Left kidney (tissue), 2 donors: ENCODE results near the gene TAPBP. TPM values are rescaled to one million over a fixed set of nuclear protein-coding genes. Genes with fewer than 3 reads are reported as not detected.
"Not testable (repeated sequence)": the region's sequence is repeated elsewhere in the genome, so short reads cannot be mapped to it uniquely, and the experiment has no call there.

Experiments
- DNase-seq: peaks from one replicate; pipeline ENCODE4 v3.0.0-alpha.2; 2013
- polyA plus RNA-seq: library from polyadenylated mRNA; unstranded; fragments of 120-200 nt; gene quantifications from one replicate; pipeline ENCODE4 v1.2.1, GENCODE V29; 2013; ENCODE audit not compliant: insufficient read length

TAPBP gene
- polyA plus RNA-seq, 1 donor: 37.6 TPM

DNA sequence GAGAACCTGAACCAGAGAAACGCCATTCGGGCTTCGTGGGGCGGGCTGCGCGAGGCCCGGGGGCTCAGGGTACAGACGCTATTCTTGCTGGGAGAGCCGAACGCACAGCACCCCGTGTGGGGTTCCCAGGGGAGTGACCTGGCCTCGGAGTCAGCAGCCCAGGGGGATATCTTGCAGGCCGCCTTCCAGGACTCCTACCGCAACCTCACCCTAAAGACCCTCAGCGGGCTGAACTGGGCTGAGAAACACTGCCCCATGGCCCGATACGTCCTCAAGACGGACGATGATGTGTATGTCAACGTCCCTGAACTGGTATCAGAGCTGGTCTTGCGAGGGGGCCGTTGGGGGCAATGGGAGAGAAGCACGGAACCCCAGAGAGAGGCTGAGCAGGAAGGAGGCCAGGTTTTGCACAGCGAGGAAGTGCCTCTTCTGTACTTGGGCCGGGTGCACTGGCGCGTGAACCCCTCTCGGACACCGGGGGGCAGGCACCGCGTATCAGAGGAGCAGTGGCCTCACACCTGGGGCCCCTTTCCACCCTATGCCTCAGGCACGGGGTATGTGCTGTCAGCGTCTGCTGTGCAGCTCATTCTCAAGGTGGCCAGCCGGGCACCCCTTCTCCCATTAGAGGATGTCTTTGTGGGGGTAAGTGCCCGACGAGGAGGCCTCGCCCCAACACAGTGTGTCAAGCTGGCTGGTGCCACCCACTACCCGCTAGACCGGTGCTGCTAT lies 36.1 kb downstream of the TAPBP start:
- no peak for DNase-seq

DNA sequence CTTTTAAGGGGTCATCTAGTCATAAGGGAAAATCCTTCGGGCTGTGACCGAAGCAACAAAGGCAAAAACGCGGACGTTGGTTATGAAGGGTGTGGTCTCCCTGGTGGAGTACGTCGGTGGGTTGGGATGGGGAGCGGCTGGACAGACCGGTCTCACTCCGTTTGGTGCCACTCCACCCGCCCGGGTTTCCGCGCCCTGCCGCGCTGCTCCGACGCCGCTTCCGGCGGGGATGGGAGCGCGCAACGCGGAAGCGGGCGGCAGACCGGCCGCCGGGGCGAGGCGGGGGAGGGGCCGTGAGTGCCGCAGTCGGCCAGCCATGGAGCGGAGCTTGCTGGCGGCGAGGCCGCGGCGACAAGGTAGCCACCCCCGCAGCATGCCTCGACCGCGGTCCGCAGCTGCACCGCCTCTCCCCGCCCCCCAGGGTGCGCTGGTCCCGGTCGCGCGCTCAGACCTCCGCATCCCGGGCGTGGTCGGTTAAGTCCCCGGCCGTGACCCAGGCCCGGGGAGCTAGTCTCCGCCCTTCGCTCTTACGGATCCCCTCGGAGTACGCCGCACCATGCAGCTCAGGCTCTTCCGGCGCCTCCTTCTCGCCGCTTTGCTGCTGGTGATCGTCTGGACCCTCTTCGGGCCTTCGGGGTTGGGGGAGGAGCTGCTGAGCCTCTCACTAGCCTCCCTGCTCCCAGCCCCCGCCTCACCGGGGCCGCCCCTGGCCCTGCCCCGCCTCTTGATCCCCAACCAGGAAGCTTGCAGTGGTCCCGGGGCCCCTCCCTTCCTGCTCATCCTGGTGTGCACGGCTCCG lies 36.8 kb downstream of the TAPBP start, which contains the start of gene B3GALT4:
Gene B3GALT4, plus strand, starts transcription at position 260 of the 799 bp plus-strand sequence. Its CDS starts 297 bp downstream, at position 557.
- peak; percentile 68 for DNase-seq

DNA sequence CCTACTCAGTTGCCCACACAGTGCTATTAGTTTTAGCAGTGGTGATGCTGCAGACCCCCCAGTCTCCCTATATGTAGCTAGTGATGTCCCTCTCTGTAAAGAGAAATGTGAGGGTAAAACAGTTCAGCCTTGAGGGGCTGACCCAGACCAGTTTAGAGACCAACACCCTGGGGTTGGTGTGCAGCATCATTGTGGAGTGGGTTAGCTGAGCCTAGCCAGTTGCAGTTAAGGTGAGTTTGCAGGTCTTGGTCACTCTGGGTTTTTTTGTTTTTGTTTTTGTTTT lies 37.4 kb downstream of the TAPBP start:
- DNase-seq: no peak

DNA sequence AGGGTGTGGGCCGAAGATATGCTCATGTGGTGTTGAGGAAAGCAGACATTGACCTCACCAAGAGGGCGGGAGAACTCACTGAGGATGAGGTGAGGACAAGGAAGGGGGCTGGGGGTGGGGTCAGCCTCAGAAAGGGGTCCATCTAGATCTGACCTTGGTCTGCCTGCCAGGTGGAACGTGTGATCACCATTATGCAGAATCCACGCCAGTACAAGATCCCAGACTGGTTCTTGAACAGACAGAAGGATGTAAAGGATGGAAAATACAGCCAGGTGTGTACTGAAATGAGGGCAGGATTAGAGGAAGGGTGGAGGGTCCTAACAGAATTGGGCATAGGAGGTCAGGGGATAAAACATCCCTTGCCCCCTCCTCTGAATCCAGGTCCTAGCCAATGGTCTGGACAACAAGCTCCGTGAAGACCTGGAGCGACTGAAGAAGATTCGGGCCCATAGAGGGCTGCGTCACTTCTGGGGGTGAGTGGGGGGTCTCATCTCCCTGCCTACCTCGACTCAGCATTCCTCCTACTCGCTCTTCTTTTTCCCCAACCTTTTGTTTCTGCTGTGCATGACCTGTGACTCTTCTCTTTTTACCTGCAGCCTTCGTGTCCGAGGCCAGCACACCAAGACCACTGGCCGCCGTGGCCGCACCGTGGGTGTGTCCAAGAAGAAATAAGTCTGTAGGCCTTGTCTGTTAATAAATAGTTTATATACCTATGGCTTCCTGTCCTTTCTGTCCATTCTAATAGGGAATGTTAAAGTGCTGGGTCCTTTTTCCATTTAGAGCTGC lies 37.9 kb downstream of the TAPBP start:
- DNase-seq: not testable (repeated sequence)

DNA sequence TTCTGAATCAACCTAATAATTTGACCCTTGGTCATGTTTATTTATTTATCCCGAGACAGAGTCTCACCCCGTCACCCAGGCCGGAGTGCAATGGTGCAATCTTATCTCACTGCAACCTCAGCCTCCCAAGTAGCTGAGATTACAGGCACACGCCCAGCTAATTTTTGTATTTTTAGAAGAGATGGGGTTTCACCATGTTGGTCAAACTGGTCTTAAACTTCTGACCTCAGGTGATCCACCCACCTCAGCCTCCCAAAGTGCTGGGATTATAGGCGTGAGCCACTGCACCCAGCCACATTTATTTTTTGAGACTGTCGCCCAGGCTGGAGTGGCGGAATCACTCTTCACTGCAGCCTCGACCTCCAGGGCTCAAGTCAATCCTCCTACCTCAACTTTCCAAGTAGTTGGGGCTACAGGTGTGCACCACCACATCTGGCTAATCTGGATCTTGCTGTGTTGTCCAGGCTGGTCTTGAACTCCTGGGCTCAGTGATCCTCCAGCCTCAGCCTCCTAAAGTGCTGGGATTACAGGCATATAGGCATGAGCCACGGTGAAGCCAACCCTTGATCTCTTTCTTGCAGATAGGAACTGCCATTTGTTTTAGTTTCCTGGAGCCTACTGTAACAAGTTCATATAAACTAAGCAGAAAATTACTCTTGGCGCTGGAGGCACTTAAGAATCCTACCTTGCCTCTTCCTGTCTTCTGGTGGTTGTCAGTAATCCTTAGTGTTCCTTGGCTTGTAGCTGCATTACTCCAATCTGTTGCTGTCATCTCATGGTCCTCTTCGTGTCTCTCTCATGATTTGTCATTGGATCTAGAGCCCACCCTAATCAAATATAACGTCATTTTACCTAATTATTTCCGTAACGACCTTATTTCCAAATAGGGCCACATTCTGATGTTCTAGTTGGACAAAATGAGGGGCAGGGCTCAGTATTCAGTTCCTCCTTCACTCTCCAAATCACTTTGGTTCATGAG lies 39.7 kb downstream of the TAPBP start:
- DNase-seq: no peak

DNA sequence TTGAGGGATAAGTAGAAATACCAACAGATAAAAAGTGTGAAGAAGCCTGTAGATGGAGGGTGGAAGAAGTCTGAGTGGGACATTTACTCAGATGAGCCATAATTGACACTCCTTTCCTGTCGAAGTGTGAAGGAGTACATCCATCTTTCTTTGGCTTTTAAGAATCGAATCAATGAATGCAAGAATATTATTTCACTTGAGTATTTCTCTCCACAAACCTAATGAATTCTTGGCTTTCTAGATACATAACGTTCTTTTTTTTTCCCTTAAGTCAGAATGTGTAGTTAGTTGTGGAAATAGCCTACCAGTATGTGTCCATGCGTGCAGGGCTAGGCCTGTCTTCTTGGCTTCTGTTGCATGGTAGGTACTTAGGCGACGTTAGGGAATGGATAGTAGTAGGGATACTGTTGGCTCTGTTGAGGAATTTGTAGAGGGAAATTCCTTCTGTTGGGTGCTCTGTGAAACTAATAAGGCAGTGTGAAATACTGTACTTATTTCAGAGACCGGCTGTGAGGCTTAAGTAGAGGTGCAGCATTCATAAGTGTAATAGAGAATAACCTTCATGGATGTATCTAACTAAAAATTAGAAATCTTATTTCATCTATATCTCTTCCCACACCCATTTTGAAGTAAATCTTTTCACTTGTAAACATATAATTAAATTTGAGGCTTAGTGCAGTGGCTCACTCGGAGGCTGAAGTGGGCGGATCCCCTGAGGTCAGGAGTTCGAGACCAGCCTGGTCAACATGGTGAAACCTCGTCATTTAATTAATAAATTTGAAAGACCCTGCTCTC lies 40.6 kb downstream of the TAPBP start:
- DNase-seq: no peak

DNA sequence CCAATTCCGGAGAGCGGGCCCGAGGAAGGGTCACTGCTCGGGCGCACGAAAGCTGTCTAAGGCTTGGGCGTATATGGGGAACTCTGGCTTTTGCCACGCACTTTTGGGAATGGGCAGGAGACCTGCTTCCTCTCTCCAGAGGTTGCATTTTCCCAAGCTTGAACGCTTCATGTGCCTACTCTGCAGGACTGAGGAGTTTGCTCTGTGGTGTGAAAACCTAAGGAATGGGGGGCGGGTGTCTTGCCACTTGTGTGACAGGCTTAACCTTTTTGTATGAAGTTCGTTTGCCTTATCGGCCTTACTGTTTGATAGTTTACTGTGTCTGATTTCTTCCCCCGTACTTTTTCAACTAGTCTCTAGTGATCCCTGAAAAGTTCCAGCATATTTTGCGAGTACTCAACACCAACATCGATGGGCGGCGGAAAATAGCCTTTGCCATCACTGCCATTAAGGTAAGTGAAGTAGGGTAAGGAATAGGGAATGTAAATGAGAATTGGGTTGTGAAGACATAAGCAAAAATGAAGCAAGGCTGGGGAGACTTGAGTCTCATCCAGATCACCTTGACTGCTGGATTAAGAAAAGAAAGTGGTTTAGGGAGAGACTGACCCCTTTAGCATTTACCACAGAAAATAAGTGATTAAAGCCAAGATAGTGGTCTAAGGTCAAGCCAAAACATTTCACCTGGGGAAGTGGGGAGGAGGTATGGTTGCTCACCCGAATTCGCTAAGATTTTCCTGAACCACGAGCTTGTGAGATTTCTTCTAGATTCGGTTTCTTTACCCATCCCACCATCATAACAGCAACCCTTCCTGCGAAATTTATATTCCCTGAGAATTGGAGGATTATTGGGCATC lies 41.4 kb downstream of the TAPBP start:
- DNase-seq: no peak

DNA sequence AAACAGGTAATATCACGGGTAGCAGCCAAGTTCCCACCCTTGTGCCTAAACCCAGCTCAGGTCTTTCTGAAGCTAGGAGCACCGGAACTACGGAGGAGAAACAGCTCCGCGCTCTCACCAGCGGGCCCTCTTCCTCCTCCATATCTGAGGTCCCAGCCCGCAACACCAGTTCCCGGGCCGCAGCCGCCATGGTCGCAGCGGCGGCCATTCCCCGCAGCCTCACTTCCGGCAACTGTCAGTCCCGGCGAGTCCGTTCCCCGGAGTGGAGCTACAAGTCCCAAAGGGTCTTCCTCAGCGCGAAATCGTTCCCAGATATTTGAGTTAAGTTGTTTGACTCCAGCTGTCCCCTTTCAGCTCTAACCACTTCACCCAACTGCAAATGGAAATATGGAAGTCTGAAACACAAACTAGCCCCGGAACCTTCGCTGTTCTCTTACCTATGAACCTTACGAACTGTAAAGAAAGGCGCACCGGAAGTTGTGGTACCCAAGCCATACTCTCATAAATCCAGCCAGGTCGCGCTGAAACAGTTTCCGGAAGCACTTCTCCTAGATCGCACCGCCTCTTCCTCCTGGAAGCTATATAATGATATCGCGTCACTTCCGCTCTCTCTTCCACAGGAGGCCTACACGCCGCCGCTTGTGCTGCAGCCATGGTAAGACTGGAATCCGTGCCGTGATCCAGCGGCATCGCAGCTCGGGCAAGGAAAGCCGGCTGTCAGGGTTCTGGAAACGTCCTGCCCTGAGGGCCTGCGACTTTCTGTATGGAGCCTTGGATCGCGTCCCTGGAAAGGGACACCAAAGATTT lies 42.2 kb downstream of the TAPBP start, which contains the start of the genes RPS18 and VPS52:
Gene RPS18, plus strand, starts transcription at position 608 of the 807 bp plus-strand sequence. Its CDS starts 45 bp downstream, at position 653.
Gene VPS52, minus strand, starts transcription at position 409 of the 807 bp plus-strand sequence. Its CDS starts 201 bp downstream, at position 208.
- DNase-seq: peak; percentile 100

DNA sequence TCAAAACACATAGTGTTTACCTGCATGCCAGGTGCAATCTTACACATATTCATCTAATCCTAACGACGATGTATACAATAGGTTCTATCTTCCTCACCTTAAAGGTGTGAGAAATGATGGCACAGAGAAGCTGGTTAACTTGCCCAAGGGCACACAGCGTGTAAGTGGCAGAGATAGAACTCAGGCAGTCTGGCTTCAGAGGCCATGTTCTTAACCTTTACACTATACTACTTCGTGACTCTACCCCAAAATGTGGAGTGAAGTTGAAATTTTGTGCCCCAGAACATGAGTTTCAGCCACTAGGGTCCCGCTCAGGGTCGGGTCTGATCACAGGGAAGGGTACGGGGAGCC lies 42.8 kb downstream of the TAPBP start:
- no peak for DNase-seq

DNA sequence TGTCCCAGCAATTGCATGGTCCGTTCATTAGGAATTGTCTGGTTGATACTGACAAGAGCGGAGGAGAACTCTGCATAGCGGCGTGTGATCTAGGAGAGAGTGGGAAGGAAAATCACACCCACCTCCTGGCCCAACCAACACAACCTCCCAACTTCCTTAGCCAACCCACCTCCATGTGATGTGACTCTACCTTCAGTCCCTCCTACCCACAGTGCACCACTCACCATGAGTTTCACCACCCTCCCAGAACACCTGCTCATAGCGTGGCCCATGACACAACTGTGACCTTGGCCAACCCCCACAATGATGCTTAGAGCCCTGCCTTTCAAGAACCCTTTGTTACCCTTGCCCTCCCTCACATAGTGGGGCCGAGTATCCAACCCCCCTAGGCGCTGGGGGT lies 49.9 kb downstream of the TAPBP start:
- no peak for DNase-seq

DNA sequence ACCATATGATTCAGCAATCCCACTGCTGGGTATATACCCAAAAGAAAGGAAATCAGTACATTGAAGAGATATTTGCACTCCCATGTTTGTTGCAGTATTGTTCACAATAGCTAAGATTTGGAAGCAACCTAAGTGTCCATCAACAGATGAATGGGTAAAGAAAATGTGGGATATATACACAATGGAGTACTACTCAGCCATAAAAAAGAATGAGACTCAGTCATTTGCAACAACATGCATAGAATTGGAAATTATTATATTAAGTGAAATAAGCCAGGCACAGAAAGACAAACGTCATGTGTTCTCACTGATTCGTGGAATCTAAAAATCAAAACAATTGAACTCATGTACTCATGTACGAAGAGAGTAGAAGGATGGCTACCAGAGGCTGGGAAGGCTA lies 51.4 kb downstream of the TAPBP start:
- DNase-seq: not testable (repeated sequence)

DNA sequence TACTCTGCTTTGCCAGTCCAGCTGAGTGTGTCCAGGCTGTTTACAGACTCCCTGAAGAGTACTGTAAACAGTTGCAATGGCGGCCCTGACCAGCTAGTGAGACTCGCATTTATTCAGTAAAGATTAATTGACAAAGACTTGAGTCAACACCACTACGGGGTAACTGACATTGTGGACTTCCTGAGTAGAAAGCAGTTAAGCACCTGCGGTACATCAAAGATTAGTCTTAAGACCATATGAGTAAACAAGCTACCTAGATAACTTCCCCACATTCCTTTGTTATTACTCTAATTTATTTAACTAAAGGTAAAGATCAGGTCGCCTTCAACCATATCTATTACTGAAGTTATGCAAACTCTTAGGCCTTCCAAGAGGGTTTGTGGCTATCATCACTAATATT lies 54.8 kb downstream of the TAPBP start:
- DNase-seq: no peak

DNA sequence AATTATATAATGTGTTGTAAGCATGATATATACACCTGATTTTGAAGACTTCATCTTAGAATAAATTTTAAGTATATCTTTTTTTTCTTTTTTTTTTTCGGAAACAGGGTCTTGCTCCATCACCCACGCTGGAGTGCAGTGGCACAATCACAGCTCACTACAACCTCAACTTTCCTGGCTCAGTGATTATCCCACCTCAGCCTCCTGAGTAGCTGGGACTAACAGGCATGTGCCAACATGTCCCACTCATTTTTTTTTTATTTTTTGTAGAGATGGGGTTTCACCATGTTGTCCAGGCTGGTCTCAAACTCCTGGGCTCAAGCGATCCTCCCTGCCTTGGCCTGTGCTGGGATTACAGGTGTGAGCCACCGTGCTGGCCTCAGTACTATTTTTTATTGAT lies 59.3 kb downstream of the TAPBP start:
- DNase-seq: no peak

DNA sequence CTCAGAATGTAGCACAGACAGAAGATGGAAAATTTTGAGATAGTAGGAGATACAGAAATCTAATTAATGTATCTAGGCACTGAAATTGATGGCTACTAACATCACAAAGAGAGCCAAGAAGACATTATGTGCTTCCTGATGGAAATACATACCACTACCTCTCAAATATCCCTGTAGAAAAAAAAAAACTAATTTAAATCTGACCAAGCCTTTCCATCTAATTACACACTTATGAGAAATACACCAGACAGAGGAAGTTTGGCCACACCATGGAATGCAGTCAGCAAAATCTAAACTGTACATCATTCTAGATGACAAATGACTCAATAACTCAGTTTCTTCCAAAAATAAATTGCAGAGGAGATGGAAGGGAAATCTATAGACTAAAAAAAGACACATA lies 61.1 kb downstream of the TAPBP start:
- DNase-seq: no peak

DNA sequence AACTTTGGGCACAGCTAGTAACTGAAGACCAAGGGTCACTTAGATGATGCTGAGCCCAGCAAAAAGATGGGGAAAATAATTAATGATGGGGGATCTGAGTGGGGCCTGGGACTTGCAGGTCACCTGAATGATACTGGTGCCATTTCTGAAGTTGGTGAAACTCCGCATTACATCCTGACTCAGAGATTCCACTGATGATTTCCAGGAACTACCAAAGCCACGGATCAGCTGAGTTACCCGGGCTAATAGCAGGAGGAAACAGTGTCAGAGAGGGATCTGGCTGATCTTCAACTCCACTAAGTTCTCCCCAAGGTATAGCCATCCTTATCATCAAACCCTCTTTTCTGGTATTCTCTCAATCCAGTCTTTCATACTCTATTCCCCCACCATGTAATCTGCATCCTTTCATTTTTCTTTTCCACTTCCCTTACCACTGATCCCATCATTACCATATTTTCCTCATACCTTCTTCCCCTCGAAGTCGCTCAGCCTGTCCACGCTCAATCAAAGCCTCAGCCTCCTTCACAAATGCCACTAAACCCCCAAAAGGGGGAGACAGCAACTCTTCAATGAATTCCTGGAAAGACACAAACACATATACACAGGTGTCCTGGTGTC lies 62.4 kb downstream of the TAPBP start:
- DNase-seq: no peak

DNA sequence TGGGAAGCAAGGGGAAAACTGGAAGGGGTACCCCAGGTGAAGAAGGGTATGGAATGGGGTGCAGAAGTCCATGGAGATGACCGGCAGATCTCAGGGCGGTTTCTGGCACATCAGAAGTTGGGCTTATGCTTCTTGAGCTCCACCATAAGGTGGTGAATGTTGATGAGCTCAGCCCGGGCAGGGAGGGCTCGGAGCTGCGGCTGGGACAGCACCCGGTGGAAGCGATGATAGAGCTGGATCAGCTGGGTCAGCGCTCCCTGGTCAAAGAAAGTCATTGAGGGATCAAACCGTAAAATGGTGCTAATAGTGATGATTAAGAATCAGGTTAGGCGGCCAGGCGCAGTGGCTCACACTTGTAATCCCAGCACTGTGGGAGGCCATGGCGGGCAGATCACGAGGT lies 63.1 kb downstream of the TAPBP start:
- DNase-seq: no peak

DNA sequence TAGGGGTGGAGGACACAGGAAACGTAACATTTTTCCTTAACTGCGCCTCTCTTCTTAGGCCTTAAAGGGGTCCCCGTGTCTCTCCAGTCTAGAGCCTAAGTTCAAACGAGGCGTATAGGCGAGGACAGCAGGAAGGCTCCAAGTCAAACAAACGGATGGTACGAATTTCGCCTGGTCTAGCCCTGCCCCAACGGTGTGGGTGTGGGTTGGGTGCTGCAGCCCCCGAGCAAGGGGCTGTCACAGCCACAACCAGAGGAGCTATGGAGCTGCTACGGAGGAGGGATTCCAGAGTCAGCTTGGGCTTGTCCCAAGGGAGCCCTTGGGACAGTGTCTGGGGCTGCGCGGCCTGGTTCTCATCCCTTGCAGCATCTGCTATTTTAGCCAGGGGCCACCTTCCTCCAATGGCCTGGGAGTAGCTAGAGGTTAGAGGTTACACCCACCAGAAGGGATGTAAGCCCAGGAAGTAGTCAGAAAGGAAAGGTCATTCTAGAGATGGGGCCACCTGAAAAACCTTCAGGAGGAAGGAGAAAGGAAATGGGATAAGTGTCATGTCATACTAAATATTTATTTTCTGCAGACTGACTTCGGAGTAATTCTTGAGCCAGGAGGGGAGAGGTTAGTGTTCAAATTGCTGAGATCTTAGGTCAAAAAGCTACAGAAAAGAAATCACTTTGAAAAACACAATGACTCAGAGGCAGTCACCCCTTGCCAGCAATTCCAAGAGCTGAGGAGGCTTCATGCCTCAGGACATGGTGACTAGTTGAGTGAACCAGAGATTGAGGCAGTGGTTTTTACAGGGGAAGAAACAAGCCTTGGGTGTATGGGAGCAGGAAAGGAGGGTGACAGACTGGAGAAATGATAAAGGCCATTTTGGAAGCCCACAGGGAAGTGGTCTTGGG lies 63.9 kb downstream of the TAPBP start:
- no peak for DNase-seq
